NCI-H2107 treated with DMSO at 0.1 percent for 48 hours (cell line): ENCODE measurements around the gene CTDSP2.
"Not testable (repeated sequence)": the region's sequence is repeated elsewhere in the genome, so short reads cannot be mapped to it uniquely, and the experiment has no call there.

ENCODE experiments used
- DNase-seq: peaks from one replicate; lab custom pipeline; 2025; ENCODE audit not compliant: unreplicated experiment; lab: John Stamatoyannopoulos, UW

The CTDSP2 gene

DNA sequence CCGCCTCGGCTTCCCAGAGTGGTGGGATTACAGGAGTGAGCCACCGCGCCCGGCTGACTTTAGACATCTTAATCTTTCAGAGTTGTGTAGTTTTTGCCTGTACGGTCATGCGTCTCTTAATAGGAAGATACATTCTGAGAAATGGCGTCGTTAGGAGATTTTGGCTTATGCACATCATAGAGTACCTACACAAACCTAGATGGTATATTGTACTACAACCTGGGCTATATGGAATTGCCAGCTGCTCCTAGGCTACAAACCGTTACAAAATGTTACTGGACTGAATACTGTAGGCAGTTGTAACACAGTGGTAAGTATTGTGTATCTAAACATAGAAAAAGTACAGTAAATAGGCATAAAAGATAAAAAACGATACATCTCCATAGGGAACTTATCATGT is 62.7 kb downstream of the CTDSP2 start:
- no peak for DNase-seq

DNA sequence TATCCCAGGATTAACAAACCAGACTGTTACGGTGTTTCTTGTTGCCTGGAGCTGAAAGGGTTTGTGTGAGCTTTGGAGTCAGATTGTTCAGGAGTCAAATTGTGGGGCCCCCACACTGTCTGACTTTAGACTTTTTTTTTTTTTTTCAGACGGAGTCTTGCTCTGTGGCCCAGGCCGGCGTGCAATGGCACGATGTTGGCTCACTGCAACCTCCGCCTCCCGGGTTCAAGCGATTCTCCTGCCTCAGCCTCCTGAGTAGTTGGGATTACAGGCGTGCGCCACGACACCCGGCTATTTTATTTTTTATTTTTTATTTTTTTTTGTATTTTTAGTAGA is 63.1 kb downstream of the CTDSP2 start:
- DNase-seq: no peak

DNA sequence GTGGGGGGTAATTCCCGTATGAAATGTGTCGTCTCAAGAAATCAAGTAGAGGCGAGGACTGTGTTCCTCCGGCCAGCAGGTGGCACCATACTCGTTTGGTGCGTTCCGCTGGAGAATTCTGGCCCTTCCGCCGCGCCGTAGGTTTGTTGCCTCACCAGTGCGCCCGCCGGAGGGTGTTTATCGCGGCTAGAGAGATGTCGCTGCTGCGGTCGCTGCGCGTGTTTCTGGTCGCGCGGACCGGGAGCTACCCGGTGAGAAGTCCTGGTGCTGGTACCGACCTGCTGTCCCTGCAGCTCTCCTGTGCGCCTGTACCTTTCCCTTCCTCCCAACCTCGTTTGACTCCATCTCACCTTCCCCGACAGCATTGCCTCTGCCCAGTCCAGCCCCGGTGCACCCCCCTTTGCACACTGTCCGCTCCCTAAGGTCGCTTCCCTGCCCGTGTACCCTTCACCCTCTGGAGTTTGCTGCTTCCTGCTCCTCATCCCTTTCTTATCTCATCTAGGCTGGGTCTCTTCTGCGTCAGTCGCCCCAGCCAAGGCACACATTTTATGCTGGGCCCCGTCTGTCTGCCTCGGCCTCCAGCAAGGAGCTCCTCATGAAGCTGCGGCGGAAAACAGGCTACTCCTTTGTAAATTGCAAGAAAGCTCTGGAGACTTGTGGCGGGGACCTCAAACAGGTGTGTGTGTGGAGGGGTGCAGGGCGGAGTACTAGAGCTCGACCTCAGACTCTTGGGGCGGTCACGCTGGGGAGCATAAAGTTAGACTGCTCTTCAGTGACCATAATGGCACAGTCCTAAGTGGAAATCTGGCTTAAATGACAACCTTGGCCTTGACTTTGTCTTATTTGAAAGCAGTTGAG is 63.7 kb downstream of the CTDSP2 start, which contains the start of gene TSFM:
TSFM (plus strand) TSS at position 180 of the 858 bp plus-strand sequence; CDS start at position 195, 15 bp downstream.
- peak; percentile 80 for DNase-seq

DNA sequence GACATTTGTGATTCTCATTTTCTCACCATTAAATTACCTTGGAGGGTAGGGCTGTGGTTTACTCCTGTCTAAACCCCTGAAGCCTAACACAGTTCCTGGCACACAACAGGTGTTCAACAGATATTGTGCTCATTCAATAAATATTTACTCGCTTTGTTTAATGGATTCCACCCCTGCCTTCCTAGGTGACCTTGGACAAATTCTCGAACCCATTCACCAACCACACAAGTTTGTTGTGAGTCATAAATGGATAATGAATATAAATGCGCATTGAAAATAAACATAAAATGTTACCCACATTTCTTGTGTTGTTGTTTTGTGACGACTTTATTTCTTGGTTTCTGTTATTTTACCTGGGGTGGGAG is 64.3 kb downstream of the CTDSP2 start:
- no peak for DNase-seq

DNA sequence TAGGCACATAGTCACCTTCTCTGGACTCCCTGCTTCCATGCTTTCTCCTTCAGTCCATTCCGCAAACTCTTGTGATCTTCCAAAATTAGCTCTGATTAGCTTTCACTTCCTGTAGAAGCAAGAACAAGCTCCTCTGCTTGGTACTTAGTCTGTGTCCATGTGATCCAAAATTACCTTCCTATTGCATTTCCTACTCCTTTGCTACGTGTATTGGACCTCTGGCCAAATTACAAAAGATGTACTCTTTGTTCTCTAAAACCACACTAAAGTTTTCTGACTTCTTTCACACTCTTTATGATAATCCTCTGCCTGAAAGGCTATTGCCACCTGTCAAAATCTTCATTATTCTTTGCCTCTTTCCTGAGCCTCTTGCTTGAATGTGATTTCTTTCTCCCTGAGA is 64.7 kb downstream of the CTDSP2 start:
- no peak for DNase-seq

DNA sequence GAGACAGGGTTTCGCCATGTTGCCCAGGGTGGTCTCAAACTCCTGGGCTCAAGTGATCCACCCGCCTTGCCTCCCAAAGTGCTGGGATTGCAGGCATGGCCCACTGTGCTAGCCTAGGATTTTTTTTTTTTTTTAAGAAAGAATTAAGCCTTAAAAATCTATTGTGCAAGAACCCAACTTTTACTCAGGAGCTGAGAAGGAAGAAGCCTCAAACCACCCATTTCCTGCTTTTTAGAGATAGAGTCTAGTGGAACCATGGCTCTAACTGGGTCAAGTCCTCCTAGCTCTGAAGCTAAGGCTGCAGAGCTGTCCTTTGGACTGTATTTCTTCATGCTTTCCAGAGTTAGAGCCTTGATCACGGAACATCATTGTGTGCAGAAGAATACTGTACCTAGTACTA is 65.3 kb downstream of the CTDSP2 start:
- no peak for DNase-seq

DNA sequence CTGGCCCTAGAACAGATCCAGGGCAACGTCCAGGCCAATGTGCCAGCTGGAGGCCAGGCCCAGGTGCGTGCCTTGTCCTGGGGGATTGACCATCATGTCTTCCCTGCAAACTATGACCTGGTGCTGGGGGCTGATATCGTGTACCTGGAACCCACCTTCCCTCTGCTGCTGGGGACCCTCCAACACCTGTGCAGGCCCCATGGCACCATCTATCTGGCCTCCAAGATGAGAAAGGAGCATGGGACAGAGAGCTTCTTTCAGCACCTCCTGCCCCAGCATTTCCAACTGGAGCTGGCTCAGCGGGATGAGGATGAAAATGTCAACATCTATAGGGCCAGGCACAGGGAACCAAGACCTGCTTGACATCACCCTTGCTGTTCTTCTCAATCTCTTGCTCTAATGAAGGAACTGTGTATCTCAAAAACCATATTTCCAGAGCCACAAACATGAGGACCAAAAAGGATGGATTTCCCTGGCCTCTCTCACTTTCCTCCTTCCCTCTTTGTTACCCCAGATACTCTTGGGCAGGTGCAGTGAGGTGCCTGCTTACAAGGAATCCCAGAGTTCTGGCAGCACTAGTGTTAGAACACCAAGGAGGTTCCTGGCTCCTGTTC is 66.1 kb downstream of the CTDSP2 start:
- DNase-seq: no peak

DNA sequence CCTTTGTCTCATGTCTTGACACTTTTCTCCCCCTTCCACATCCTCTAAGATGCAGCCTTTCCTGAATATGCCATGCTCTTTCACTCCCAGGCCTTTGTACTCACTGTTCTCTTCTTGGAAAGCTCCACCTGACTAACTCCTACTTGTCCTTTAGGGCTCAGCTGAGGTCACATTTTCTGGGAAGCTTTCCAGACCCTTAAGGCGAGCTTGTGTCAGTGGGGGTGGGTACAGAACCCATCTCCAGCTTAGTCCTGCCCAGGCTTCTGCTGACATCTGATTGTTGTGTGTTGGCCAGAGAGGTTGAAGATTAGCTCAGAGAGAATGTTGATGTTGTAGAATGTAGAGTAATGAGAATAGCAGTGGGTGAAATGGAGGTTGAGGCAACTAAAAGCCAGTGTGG is 66.8 kb downstream of the CTDSP2 start:
- DNase-seq: no peak

DNA sequence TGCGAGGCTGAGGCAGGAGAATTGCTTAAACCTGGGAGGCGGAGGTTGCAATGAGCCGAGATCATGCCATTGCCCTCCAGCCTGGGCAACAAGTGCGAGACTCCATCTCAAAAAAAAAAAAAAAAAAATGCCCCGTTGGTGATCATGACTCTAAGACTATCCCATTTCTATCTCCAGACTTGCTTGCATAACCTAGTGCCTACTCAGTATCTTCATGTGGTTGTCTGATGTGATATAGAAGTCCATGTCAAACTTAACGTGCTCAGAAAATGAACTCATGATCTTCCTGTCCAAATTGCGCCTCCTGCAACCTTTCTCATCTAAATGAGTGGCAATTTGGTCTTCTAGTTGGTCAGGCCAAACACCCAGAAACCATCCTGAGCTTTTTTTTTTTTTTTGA is 68.6 kb downstream of the CTDSP2 start:
- DNase-seq: no peak

DNA sequence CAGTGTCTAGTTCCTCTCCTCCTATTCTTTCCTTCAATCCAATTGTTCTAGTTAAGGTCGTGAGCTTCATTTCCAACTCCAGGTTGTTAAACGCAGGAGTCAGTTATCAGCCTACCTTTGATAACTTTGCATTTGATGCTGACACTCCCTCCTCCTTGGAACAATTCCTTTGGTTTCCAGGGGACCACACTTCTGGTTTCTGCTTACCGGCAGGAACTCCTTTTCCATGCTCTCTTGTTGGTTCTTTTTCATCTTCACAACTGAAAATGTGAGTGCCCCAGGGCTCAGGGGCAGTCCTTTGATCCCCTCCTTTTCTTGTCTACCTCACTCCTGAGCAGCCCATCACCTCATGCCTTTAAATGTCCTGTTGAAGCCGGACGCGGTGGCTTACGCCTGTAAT is 69.2 kb downstream of the CTDSP2 start:
- DNase-seq: no peak

DNA sequence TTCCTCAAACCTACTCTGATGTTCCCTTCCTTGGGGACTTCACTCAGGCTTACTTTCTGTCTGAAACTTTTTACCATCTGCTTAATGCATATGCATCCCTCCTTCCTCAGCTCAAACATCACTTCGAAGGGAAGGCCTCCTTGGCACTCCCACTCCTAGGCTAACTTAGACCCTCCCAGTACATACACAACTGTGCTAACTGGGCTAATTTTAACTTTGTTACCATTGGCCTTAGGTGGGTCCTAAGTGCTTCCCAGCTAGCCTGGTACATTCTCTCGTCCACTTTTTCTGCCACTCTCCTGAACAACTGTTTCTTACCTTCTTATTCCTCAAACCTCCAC is 70.3 kb downstream of the CTDSP2 start:
- no peak for DNase-seq

DNA sequence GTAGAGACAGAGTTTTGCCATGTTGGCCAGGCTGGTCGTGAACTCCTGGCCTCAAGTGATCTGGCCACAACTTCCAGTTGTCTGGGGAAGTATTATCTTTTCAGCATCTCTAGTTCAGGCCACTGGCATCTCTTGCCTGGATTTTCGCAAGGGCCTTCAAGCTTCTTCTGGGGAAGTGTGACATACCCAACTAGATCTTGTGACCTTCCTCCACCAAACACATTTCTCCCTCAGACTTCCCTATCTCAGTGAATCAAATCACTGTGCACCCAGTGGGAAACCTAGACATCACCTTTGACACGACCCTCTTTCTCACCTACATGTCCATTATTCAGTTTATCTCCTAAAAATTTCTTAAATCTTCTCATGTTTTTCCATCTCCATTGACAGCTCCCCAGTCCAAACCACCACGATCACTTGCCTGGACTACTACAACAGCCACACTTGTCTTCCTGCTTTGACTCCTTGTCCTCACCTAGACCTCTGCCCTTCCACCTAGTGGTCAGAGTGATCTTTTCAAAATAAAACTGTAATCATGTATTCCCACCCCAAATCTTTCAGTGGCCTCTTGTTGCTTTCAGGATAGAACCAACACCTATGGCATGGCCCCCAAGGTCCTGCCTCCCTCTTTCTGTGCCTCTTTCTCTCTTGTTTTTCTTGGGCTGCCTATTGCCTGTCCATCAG is 70.8 kb downstream of the CTDSP2 start:
- DNase-seq: no peak

DNA sequence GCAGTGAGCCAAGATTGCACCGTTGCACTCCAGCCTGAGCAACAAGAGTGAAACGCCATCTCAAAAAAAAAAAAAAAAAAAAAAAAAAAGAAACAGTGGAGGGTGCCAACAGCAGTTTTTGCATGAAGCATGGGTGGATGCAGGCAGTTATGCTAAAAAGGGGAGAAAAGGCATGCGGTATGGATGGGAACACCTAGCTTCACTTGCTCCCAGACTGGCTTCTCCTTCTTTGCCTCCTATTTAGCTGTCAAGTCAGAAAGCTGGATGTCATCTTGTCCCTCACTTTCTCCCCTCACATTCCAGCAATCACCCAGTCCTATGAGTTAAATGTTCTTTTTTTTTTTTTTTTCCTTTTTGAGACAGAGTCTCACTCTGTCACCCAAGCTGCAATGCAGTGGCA is 71.5 kb downstream of the CTDSP2 start:
- DNase-seq: no peak

DNA sequence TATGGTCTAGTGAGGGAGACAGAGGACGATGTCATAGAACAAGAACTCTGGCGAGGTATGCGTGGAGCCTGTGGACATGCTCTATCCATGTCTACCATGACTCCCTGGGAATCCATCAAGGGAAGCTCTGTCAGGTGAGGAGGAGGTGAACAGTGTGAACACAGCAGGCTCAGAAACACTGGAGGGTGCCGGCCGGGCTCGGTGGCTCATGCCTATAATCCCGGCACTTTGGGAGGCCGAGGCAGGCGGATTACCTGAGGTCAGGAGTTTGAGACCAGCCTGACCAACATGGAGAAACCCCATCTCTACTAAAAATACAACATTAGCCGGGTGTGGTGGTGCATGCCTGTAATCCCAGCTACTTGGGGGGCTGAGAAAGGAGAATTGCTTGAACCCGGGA is 71.9 kb downstream of the CTDSP2 start:
- DNase-seq: not testable (repeated sequence)

DNA sequence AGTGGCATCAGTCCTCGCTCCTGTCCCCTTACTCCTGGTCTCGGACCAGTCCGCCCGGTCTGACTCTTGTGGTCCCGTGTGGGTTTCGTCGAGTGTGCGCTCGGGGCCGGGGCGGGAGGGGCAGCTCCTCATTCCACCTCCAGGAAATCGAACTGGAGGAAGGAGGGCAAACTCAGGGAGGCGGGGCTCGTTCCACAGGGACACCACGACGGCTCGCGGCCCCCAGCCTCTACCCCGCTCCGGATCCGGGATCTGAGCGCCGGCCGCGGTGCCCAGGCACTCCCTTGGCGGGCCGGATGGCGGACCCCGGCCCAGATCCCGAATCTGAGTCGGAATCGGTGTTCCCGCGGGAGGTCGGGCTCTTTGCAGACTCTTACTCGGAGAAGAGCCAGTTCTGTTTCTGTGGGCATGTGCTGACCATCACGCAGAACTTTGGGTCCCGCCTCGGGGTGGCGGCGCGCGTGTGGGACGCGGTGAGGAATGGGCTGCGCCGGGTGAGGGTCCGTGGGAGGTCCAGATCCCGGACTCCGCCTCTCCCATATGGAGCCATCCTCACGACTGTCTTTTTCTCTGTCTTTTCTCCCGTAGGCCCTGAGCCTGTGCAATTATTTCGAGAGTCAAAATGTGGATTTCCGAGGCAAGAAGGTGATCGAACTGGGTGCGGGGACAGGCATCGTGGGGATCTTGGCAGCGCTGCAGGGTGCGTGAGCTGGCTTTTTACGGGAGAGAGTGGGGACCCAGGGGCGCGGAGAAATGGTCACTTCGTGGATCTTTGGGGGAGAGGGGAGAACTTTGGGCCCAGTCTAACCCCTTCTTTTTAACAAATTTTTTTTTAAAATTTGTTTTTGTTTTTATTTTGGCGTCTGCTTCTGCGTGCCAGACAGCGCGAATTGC is 73.9 kb downstream of the CTDSP2 start, which contains the start of gene EEF1AKMT3:
EEF1AKMT3 (plus strand) TSS at position 186 of the 894 bp plus-strand sequence; CDS start at position 297, 111 bp downstream.
- no peak for DNase-seq

DNA sequence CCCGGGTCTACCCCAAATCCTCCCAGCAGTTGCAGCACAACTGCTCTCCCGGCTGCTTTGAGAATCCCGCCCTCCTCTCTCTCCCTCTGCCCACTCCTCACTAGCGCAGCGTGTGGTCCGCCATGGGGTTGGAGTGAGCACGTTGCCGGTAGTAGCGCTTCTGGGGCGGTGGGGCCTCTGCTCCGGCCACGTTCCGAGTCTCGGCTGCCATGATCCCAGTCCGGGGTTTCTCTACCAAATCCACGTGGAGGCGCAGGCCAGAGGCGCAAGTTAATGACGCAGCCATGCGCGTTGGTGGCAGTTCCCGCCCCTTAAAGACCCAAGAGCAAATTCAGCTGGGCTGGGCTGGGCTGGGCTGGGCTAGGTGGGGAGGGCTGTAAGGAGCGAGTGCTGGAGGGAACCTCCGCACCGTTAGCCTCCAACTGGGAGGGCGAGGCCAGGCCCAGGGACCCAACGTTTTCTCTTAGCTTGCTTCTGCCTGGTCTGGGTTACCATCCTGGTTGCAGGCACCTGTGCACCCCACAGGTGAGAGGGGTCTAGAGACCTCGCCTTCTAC is 74.6 kb downstream of the CTDSP2 start, which contains the start of gene METTL1:
METTL1 (minus strand) TSS at position 233 of the 556 bp plus-strand sequence; CDS start at position 211, 22 bp downstream.
- DNase-seq: peak; percentile 91

DNA sequence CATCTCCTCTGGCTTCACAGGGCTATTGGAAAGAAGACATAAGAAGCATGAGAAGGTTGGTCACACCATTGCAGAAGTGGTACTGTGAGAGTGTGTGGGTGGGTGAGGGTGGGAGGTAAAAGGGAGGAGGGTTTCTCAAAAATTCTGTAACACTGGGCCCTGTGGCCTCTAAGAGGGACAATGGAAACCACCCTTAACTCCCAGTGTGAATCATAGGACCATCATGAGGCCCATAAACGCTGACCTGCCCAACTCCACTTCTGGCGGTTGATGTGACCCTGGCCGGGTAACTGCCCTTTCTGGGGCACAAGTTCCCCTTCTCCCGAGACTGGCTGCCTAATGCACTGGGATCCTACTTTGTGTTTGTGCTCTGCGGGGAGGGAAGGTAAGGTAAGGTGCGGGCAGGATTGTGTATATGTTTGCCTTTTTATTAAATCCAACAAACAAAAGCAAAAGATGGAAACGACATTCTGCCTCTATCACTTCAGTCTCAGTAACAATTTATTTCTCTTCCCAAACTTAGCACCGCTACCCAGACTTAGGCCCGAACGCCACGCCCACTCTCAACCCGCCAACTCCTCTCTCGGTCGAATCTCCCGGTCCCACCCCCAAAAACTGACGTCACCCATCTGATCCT is 75.2 kb downstream of the CTDSP2 start:
- DNase-seq: peak; percentile 91

DNA sequence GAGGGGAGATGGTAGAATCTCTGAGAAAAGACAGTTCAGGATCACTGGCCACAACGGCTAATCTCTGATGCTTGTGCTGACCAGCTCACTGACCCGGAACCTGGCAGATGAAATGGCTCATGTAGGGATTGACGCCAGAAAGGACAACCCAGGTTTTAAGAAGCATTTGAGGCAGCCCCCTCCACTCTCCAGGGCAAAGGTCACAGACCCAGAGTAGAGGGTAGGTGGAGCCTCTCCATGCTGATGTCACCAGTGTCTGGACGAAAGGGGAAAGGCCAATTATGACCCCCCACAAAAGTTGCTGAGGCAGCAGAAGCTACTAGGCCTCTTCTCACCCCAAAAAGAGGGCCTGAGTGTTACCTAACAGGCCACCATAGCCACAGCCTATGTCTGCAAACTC is 75.8 kb downstream of the CTDSP2 start:
- DNase-seq: no peak
